MM.1S (cell line): Measurements from ENCODE around the gene ZNF445.

Experiments used
- EZH2phosphoT487 ChIP-seq: fragments of 300-600 bp; sonication (generic); IDR thresholded peaks from 2 replicates; pipeline ENCODE4 v1.6.1; 2018; ENCODE audit warnings: antibody characterized with exemption, low read length
- TF ChIP-seq, protein P1 (sequence below): fragments of 300-600 bp; sonication (generic); IDR thresholded peaks from 2 replicates; pipeline ENCODE4 v1.5.1; 2016; ENCODE audit warnings: antibody characterized with exemption, low read length, mixed read lengths

DNA sequence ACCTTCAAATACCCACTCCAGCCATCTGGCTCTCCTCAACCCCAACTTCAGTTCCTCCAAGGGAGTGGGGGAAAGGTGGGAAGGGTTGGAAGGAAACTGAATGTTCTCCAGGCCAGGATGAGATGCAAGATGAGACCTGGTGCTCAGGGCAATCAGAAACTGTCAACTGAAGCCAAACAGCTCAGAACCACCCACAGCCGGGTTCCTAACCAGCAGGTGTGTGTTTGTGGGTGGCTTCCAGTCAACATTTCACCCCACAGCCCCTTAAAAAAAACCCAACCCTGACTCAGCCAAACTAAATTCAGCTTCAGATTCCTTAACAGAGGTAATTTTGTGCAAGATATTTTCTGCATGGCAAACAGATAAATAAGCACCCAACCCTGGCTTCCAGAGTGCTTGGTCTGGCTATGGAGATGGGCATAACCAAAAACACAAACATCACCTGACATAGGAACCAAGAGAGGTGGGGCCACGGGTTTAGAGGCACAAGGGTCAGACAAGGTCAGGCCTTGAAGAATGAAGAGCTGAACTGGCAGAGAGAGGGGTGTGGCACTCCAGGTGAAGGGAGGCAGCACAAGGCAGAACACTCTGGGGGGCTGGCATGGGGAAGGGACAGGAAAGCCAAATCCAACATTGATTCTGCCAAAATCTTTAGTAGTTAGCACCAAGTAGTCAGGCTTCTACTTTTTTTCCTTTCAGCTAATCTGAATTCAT, 34.7 kb downstream of the ZNF445 start:
- TF ChIP-seq, protein P1, sequence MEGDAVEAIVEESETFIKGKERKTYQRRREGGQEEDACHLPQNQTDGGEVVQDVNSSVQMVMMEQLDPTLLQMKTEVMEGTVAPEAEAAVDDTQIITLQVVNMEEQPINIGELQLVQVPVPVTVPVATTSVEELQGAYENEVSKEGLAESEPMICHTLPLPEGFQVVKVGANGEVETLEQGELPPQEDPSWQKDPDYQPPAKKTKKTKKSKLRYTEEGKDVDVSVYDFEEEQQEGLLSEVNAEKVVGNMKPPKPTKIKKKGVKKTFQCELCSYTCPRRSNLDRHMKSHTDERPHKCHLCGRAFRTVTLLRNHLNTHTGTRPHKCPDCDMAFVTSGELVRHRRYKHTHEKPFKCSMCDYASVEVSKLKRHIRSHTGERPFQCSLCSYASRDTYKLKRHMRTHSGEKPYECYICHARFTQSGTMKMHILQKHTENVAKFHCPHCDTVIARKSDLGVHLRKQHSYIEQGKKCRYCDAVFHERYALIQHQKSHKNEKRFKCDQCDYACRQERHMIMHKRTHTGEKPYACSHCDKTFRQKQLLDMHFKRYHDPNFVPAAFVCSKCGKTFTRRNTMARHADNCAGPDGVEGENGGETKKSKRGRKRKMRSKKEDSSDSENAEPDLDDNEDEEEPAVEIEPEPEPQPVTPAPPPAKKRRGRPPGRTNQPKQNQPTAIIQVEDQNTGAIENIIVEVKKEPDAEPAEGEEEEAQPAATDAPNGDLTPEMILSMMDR, result no peak
- TF ChIP-seq EZH2phosphoT487, result no peak
